Ishikawa (cell line): ENCODE measurements around the gene ABCC11.

Experiments
- CEBPB ChIP-seq: IDR thresholded peaks from 2 replicates; pipeline ENCODE4 v1.6.1; 2012
- CREB1 ChIP-seq: IDR thresholded peaks from 2 replicates; pipeline ENCODE4 v1.6.1; 2012; ENCODE audit warnings: low read depth
- EP300 ChIP-seq: IDR thresholded peaks from 2 replicates; pipeline ENCODE4 v1.6.1; 2012; ENCODE audit warnings: borderline replicate concordance
- MAX ChIP-seq: IDR thresholded peaks from 2 replicates; pipeline ENCODE4 v1.6.1; 2012
- RAD21 ChIP-seq: IDR thresholded peaks from 2 replicates; pipeline ENCODE4 v1.6.1; 2012; ENCODE audit warnings: low read depth
- REST ChIP-seq: IDR thresholded peaks from 2 replicates; pipeline ENCODE4 v1.6.1; 2012; ENCODE audit warnings: low read depth, mild to moderate bottlenecking
- TAF1 ChIP-seq: IDR thresholded peaks from 2 replicates; pipeline ENCODE4 v1.6.1; 2012; ENCODE audit warnings: low read depth, mild to moderate bottlenecking
- YY1 ChIP-seq: IDR thresholded peaks from 2 replicates; pipeline ENCODE4 v1.6.1; 2012; ENCODE audit warnings: low read depth

- no peak for TF ChIP-seq TAF1
- no peak for TF ChIP-seq YY1
- no peak for TF ChIP-seq MAX
- no peak for TF ChIP-seq REST
- no peak for TF ChIP-seq EP300
- TF ChIP-seq CEBPB = no peak
- no peak for TF ChIP-seq RAD21
- TF ChIP-seq CREB1 = no peak
Measured at GRCh38 chr16:48180868-48181480, 66.4 kb downstream of the ABCC11 start.
